ENCODE results near the gene FGR. TPM values are rescaled to one million over a fixed set of nuclear protein-coding genes. Genes with fewer than 3 reads are reported as not detected.

The FGR gene
- total and polyA plus RNA-seq, 2 of the 13 experiments (the other 11 are each of a cell fraction or from before 2014, with no cell fraction given), result not detected

DNA sequence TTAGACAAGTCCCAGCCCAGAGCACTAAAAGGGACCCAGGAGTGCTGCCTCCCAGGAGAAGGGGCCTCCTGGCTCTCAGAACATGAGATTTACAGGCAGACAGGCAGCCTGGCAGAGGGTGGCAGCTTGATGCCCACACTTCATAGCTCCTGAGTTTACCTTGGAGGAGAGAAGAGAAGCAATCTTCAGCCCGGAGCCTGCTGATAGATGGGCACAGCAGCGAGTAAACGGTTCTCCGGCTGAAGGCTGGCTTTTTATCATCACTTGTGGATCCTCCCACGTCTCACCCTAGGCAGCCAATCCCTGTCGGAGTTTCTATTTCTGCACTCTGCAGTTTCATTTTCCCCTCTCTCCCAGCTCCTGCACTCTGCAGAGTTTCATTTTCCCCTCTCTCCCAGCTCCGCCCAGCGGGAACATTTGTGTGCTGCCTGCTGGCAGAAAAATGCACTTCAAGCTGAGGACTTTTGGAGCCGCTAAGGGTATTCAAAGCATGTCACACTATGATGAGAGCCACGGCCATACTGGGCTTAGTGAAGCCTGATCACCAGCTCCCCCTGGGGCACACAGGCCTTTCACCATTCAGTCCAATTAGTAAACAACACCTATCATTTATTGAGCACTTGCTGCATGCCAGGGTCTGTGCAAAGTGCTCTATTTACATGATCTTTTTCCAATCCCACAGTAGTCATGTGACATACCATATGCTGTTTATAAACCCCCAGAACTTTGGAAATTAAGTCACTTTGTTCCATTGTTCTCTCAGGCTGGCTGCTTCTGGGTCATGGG lies 37.2 kb upstream of the FGR start, which contains the start of gene IFI6 (continued):
- TF ChIP-seq ZHX2 (IDR thresholded peaks at IDR 0.05; ENCODE audit: low read depth) (no peak), ZHX2 (CRISPR knock-in tag; IDR thresholded peaks at IDR 0.05; ENCODE audit: borderline replicate concordance) (no peak), LRRFIP1 (CRISPR knock-in tag; conservative IDR thresholded peaks at IDR 0.05) (no peak), ATF2 (CRISPR knock-in tag; IDR thresholded peaks at IDR 0.05) (no peak), HOXA3 (CRISPR knock-in tag; IDR thresholded peaks at IDR 0.05) (peak; percentile 51; the same call in 1 of the 2 replicates), CEBPZ (IDR thresholded peaks at IDR 0.05; ENCODE audit: low read length) (no peak), SAP130 (CRISPR knock-in tag; IDR thresholded peaks at IDR 0.05; ENCODE audit: low read depth) (peak; percentile 88), GZF1 (CRISPR knock-in tag; IDR thresholded peaks at IDR 0.05) (no peak)
